ENCODE data around the gene FBH1.
"Not testable (repeated sequence)": the region's sequence is repeated elsewhere in the genome, so short reads cannot be mapped to it uniquely, and the experiment has no call there.

FBH1 gene

DNA sequence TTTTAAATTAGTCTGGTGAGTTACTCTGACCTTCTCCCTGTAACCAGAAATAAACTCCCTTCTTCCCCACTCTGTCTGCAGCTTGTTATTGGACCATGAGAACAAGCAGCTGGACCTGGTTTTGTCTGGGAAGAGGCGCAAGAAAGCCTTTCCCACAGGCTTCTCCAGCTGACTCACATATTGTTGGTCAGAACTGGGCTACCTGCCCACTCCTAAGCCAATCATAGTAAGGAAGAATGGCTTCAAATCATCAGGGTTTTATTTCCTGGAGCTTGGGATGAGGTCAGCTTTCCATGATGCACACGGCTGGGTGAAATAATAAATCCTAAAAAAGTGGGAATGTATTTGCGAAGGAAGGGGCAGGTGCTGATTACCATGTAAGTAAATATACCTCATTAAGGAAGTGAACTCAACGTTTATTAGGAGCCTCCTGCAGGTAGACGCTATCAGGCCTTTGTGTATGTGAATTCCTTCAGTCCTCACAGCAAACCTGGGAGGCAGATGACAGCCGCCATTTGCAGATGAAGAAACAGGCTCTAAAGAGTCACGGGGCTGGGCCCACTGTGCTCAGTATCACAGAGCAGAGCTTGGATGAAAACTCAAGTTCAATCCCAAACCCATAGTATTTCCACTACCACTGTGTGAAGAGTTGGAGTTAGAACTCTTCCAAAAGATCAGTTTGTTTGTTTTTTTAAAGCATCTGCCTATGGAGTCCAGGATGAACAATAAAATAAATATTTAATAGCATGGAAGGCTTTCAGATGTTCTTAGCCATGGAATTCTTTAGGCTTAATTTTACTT lies 54.5 kb downstream of the FBH1 start:
- Mint-ChIP-seq H3K27ac (no peak overlapping the region), H3K27me3 (ENCODE audit: low read depth, poor library complexity) (peaks cover 27% of the 10 kb centered on the region), H3K9me3 (no peaks in the 10 kb centered on the region), H3K4me3 (no peak overlapping the region), H3K4me1 (peaks cover 52% of the 10 kb centered on the region), H3K36me3 (ENCODE audit: low read depth) (no peaks in the 10 kb centered on the region)
- DNase-seq: no peak
- no peak for TF ChIP-seq CTCF (IDR thresholded peaks at IDR 0.05)

DNA sequence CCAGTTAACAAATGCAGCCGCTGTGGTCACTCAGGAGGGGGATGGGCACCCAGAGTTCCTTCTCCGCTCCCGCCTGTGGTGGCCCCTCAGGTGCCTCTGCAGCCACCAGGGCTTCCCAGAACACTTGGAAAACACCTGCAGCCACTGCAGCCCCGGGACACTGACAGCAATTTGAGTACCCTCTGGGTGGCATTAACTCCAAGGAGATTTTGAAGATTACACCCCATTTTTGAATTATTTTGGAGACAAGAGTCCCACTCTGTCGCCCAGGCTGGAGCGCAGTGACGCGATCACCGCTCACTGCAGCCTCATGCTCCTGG lies 55.1 kb downstream of the FBH1 start:
- DNase-seq: no peak
- Mint-ChIP-seq H3K27ac (no peak overlapping the region), H3K9me3 (no peaks in the 10 kb centered on the region), H3K36me3 (ENCODE audit: low read depth) (no peaks in the 10 kb centered on the region), H3K4me3 (no peak overlapping the region), H3K4me1 (peaks cover 52% of the 10 kb centered on the region), H3K27me3 (ENCODE audit: low read depth, poor library complexity) (peaks cover 27% of the 10 kb centered on the region)
- TF ChIP-seq CTCF (IDR thresholded peaks at IDR 0.05): no peak

DNA sequence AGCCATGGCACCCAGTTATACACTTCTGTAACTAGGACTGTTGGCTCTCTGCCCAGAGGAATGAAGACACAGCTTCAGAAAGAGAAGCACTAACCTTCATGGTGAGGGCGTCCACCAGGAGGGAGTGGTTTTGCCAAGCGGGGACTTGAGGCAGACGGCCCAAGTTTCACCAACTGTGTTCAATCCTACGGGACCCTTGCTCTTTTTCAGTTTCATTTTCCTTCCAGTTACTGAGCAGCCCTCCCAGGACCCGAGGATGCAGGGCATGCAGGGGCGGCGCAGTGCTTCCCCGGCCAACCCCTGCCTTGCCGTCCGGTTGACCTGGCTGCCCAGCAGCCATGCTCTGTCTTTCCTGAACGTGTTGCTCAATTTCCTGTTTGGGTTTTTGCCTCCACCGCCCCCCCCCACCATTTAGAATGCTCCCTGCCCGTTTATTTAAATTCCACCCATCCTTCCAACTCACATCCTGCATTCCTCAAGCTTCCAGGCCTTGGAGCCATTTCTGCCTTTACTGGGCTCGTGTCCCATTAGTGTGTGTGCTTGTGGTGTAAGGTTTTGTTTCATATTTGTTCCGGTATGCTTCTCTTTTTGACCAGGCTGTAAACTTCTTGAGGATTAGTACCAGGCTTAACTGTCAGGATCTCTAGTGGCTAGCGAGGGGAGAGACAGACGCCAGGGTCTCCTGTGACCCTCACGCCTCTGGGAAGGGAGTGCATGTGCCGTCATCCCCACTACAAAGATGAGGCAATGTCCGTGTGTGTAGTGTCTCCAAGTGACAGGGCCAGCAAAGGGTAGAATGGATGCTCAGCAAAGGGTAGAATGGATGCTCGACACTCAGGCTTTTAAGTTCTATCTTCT lies 55.7 kb downstream of the FBH1 start:
- H3K9me3 Mint-ChIP-seq: no peaks in the 10 kb centered on the region
- DNase-seq: no peak
- H3K4me3 Mint-ChIP-seq: no peak overlapping the region
- H3K27ac Mint-ChIP-seq: no peak overlapping the region
- peaks cover 27% of the 10 kb centered on the region for H3K27me3 Mint-ChIP-seq (ENCODE audit: low read depth, poor library complexity)
- no peak for TF ChIP-seq CTCF (IDR thresholded peaks at IDR 0.05)
- H3K36me3 Mint-ChIP-seq (ENCODE audit: low read depth): no peaks in the 10 kb centered on the region
- H3K4me1 Mint-ChIP-seq: peaks cover 49% of the 10 kb centered on the region

DNA sequence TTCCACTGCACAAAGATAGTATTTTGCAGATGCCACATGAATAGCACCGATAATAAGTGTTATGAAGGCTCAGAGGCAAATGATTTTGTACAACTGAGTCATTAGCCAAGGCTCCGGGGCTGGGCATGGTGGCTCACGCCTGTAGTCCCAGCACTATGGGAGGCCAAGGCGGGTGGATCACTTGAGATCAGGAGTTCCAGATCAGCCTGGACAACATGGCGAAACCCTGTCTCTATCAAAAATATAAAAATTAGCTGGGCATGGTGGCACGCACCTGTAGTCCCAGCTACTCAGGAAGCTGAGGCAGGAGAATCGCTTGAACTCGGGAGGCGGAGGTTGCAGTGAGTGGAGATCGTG lies 56.4 kb downstream of the FBH1 start:
- not testable (repeated sequence) for H3K9me3 Mint-ChIP-seq; H3K27ac Mint-ChIP-seq; H3K36me3 Mint-ChIP-seq (ENCODE audit: low read depth); H3K4me3 Mint-ChIP-seq; DNase-seq
- peaks cover 43% of the 10 kb centered on the region for H3K4me1 Mint-ChIP-seq
- H3K27me3 Mint-ChIP-seq (ENCODE audit: low read depth, poor library complexity): peaks cover 27% of the 10 kb centered on the region

- no peaks in the 10 kb centered on the region for H3K9me3 Mint-ChIP-seq
- DNase-seq: no peak
- peaks cover 27% of the 10 kb centered on the region for H3K27me3 Mint-ChIP-seq (ENCODE audit: low read depth, poor library complexity)
- H3K36me3 Mint-ChIP-seq (ENCODE audit: low read depth): no peaks in the 10 kb centered on the region
- H3K4me3 Mint-ChIP-seq: no peak overlapping the region
- TF ChIP-seq CTCF (IDR thresholded peaks at IDR 0.05): no peak
- peaks cover 39% of the 10 kb centered on the region for H3K4me1 Mint-ChIP-seq
- H3K27ac Mint-ChIP-seq: no peak overlapping the region
These were observed 56.7 kb downstream of the FBH1 start for GRCh38 chr10:5946786-5947185.

- Mint-ChIP-seq H3K4me1 (peaks cover 33% of the 10 kb centered on the region), H3K36me3 (ENCODE audit: low read depth) (no peaks in the 10 kb centered on the region), H3K4me3 (no peak overlapping the region), H3K27ac (no peak overlapping the region), H3K9me3 (no peaks in the 10 kb centered on the region), H3K27me3 (ENCODE audit: low read depth, poor library complexity) (peaks cover 31% of the 10 kb centered on the region)
- no peak for DNase-seq
- TF ChIP-seq CTCF (IDR thresholded peaks at IDR 0.05): no peak
These were observed 57.6 kb downstream of the FBH1 start for GRCh38 chr10:5947471-5948207.
